H1 (cell line): Measurements from ENCODE around the gene PALD1. TPM values are rescaled to one million over a fixed set of nuclear protein-coding genes. Genes with fewer than 3 reads are reported as not detected.

Experiments used
- CTCF ChIA-PET: fragments of 300-600 bp; sonication (Branson Sonifier 250); formaldehyde crosslinking; loops from one replicate; lab custom pipeline; 2021; ENCODE audit not compliant: partially characterized antibody; lab: Charles Lee
- POLR2A ChIA-PET: fragments of 300-600 bp; sonication (Branson Sonifier 250); formaldehyde crosslinking; loops from one replicate; lab custom pipeline; 2021; ENCODE audit warnings: inconsistent platforms; ENCODE audit not compliant: partially characterized antibody; lab: Charles Lee
- DNase-seq, 2 experiments: peaks; one replicate each; pipeline versions ENCODE4 v3.0.0 to v3.0.0-alpha.2; 2010 to 2022; ENCODE audit warnings: low spot score in 2 of 2, low read depth in 1 of 2, mixed read lengths in 1 of 2
- FAIRE-seq: peaks from 2 replicates; lab custom pipeline; 2011; peaks lifted over from hg19 to GRCh38; lab: Jason Lieb, UNC
- H2AFZ ChIP-seq: 2 replicates; pipeline ENCODE4 v1.8.1; 2012; ENCODE audit warnings: low read length, inconsistent platforms
- H2AK5ac ChIP-seq: 2 replicates; pipeline ENCODE4 v1.6.1; 2013; ENCODE audit warnings: low read depth, low read length
- H2BK120ac ChIP-seq: replicated peaks from 2 replicates; pipeline ENCODE3; 2013; ENCODE audit warnings: low read depth, low read length, inconsistent platforms
- H2BK12ac ChIP-seq: 2 replicates; pipeline ENCODE4 v1.6.1; 2013; ENCODE audit warnings: low read depth, low read length
- H2BK15ac ChIP-seq: 2 replicates; pipeline ENCODE4 v1.6.1; 2013; ENCODE audit warnings: low read length
- H2BK20ac ChIP-seq: 2 replicates; pipeline ENCODE4 v1.6.1; 2013; ENCODE audit warnings: low read length
- H2BK5ac ChIP-seq: 2 replicates; pipeline ENCODE4 v1.6.1; 2013; ENCODE audit warnings: low read depth, low read length
- H3K14ac ChIP-seq: 2 replicates; pipeline ENCODE4 v1.6.1; 2013; ENCODE audit warnings: inconsistent platforms; ENCODE audit not compliant: insufficient read length
- H3K18ac ChIP-seq: 2 replicates; pipeline ENCODE4 v1.6.1; 2013; ENCODE audit warnings: low read length; ENCODE audit errors: extremely low read depth
- H3K23ac ChIP-seq: 2 replicates; pipeline ENCODE4 v1.6.1; 2013; ENCODE audit warnings: inconsistent platforms; ENCODE audit not compliant: insufficient read length
- H3K23me2 ChIP-seq: 2 replicates; pipeline ENCODE4 v1.6.1; 2013; ENCODE audit warnings: low read depth, low read length
- H3K27ac ChIP-seq: 2 replicates; pipeline ENCODE4 v1.6.1; 2011; ENCODE audit warnings: low read depth, low read length, inconsistent platforms
- H3K27me3 ChIP-seq, 4 experiments: replicated peaks in 1 of 4; 1 replicate in 1 of 4; 2 replicates in 3 of 4; pipeline versions ENCODE4 v1.6.1 to v1.8.1; 2011 to 2013; ENCODE audit warnings: low read length in 3 of 4, mild to moderate bottlenecking in 3 of 4, inconsistent platforms in 2 of 4, mixed read lengths in 2 of 4, moderate library complexity in 1 of 4; ENCODE audit not compliant: control insufficient read depth in 3 of 4, insufficient read depth in 3 of 4; ENCODE audit errors: extremely low read depth in 1 of 4
- H3K36me3 ChIP-seq, 4 experiments: 2 replicates each; pipeline versions ENCODE4 v1.6.1 to v1.8.1; 2011 to 2013; ENCODE audit warnings: mild to moderate bottlenecking in 4 of 4, low read length in 3 of 4, moderate library complexity in 2 of 4, control low read depth in 1 of 4, inconsistent platforms in 1 of 4; ENCODE audit not compliant: insufficient read depth in 4 of 4, control insufficient read depth in 2 of 4
- H3K4ac ChIP-seq: replicated peaks from 2 replicates; pipeline ENCODE3; 2013; ENCODE audit warnings: low read length, low read depth, mixed read lengths, inconsistent platforms; ENCODE audit not compliant: insufficient read length
- H3K4me1 ChIP-seq, 4 experiments: replicated peaks in 1 of 4; 1 replicate in 1 of 4; 2 replicates in 3 of 4; pipeline versions ENCODE4 v1.6.1 to v1.8.1; 2011 to 2013; ENCODE audit warnings: low read length in 3 of 4, inconsistent platforms in 2 of 4, mixed read lengths in 1 of 4; ENCODE audit not compliant: insufficient read depth in 4 of 4, control insufficient read depth in 3 of 4
- H3K4me2 ChIP-seq, 2 experiments: 2 replicates each; pipeline versions ENCODE4 v1.6.1 to v1.8.1; 2011 to 2013; ENCODE audit warnings: low read depth in 2 of 2, low read length in 2 of 2, control low read depth in 1 of 2, inconsistent platforms in 1 of 2, mild to moderate bottlenecking in 1 of 2; ENCODE audit not compliant: insufficient read depth in 1 of 2
- H3K4me3 ChIP-seq, 4 experiments: fragments of 200-600, 300-600 bp in 1 of 4; sonication (generic), shearing (Covaris generic), sonication (Bioruptor Twin) in 1 of 4; 2 replicates each; pipeline versions ENCODE4 v1.5.1 to v1.8.1; 2011 to 2016; ENCODE audit warnings: low read length in 4 of 4, low read depth in 3 of 4, control low read depth in 2 of 4, inconsistent platforms in 2 of 4, mild to moderate bottlenecking in 2 of 4, mixed read lengths in 1 of 4, moderate library complexity in 1 of 4; ENCODE audit not compliant: insufficient read depth in 2 of 4; ENCODE audit errors: extremely low read depth in 1 of 4
- H3K56ac ChIP-seq: replicated peaks from 2 replicates; pipeline ENCODE3; 2013; ENCODE audit warnings: low read depth, mild to moderate bottlenecking, mixed read lengths, low read length, inconsistent platforms; ENCODE audit not compliant: insufficient read length
- H3K79me1 ChIP-seq: 2 replicates; pipeline ENCODE4 v1.6.1; 2013; ENCODE audit warnings: low read depth, low read length, control low read depth
- H3K79me2 ChIP-seq, 2 experiments: 2 replicates each; pipeline versions ENCODE4 v1.6.1 to v1.8.1; 2012 to 2013; ENCODE audit warnings: low read length in 2 of 2, mild to moderate bottlenecking in 2 of 2, inconsistent platforms in 1 of 2; ENCODE audit not compliant: insufficient read depth in 2 of 2, control insufficient read depth in 1 of 2
- H3K9ac ChIP-seq, 4 experiments: replicated peaks in 1 of 4; 1 replicate in 1 of 4; 2 replicates in 3 of 4; pipeline versions ENCODE4 v1.6.1 to v1.8.1; 2011 to 2013; ENCODE audit warnings: low read depth in 3 of 4, low read length in 3 of 4, control low read depth in 2 of 4, mild to moderate bottlenecking in 2 of 4, moderate library complexity in 2 of 4, inconsistent platforms in 1 of 4; ENCODE audit errors: extremely low read depth in 1 of 4
- H3K9me3 ChIP-seq, 2 experiments: 2 replicates each; pipeline versions ENCODE4 v1.6.1 to v1.8.1; 2012 to 2013; ENCODE audit warnings: mild to moderate bottlenecking in 2 of 2, moderate library complexity in 2 of 2, control low read depth in 1 of 2, inconsistent platforms in 1 of 2, low read depth in 1 of 2, low read length in 1 of 2, mixed read lengths in 1 of 2; ENCODE audit not compliant: insufficient read depth in 2 of 2
- H4K20me1 ChIP-seq, 2 experiments: replicated peaks in 1 of 2; 2 replicates each; pipeline versions ENCODE3 to v1.8.1; 2011 to 2013; ENCODE audit warnings: inconsistent platforms in 2 of 2, low read length in 2 of 2, mild to moderate bottlenecking in 1 of 2; ENCODE audit not compliant: insufficient read depth in 2 of 2, control insufficient read depth in 1 of 2
- H4K5ac ChIP-seq: 2 replicates; pipeline ENCODE4 v1.6.1; 2013; ENCODE audit warnings: low read length, low read depth, mixed read lengths, inconsistent platforms; ENCODE audit not compliant: insufficient read length
- H4K8ac ChIP-seq: 2 replicates; pipeline ENCODE4 v1.8.0; 2013; ENCODE audit warnings: mild to moderate bottlenecking, moderate library complexity, low read length, inconsistent platforms; ENCODE audit not compliant: insufficient read depth; ENCODE audit errors: extremely low read depth
- H4K91ac ChIP-seq: replicated peaks from 2 replicates; pipeline ENCODE3; 2013; ENCODE audit warnings: low read length, mixed read lengths, inconsistent platforms; ENCODE audit not compliant: insufficient read length
- BCL11A ChIP-seq, 2 experiments: IDR thresholded peaks; one replicate each; pipeline ENCODE4 v1.6.1; 2011; ENCODE audit warnings: low read depth in 2 of 2, low read length in 2 of 2, mild to moderate bottlenecking in 2 of 2
- RXRA ChIP-seq: IDR thresholded peaks from 2 replicates; pipeline ENCODE4 v1.6.1; 2011; ENCODE audit warnings: low read depth, mild to moderate bottlenecking, low read length, moderate library complexity; ENCODE audit not compliant: insufficient read depth
- whole genome bisulfite sequencing, 2 experiments: shearing (Covaris generic) in 1 of 2; methylation state at CpG; one replicate each; pipeline versions ENCODE4 v1.1.6 to v1.1.7; 2013 to 2015; ENCODE audit warnings: low lambda C conversion rate in 2 of 2, mixed read lengths in 2 of 2, inconsistent platforms in 1 of 2, low coverage in 1 of 2, missing lambda C conversion rate in 1 of 2; ENCODE audit not compliant: insufficient replicate concordance in 2 of 2, insufficient coverage in 1 of 2, insufficient read length in 1 of 2; ENCODE audit errors: extremely low coverage in 1 of 2, missing lambda C conversion rate in 1 of 2; 5-methylcytosine and 5-hydroxymethylcytosine counted together
- polyA plus RNA-seq, 7 experiments: library from polyadenylated mRNA; depleted of rRNA in 3 of 7; stranded (reverse) in 5 of 7; unstranded in 2 of 7; fragments of >200 nt in 5 of 7; fragments of 200-250 nt in 2 of 7; gene quantifications; 1 replicate in 5 of 7; 2 replicates in 1 of 7; 4 replicates in 1 of 7; pipeline versions ENCODE4 v1.2.1 to v1.2.3, GENCODE V29; 2011 to 2013; ENCODE audit warnings: missing spikeins in 2 of 7, mixed read lengths in 2 of 7
- total RNA-seq: library from RNA; stranded (reverse); fragmentation: NEBNext Ultra II Directional; extraction: Animal tissue kit (Norgen Biotek cat#: 25700); gene quantifications from 2 replicates; pipeline ENCODE4 v1.2.1, GENCODE V29; 2021

PALD1 gene
- total and polyA plus RNA-seq, 2 of the 8 experiments (the other 6 are each of a cell fraction or from before 2014, with no cell fraction given), result 13.3 to 32.8 TPM

DNA sequence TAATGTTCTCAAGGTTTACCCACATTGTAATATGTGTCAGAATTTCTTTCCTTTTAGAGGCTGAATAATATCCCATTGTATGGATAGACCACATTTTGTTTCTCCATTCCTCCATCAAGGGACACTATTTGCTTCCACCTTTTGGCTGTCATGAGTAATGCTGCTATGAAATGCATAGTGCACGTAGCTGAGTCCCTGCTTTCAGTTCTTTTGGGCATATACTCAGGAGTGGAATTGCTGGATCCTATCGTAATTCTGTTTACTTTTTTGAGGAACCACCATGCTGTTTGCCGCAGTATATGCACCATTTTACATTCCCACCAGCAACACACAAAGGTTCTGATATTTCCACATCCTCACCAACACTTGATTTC lies 64.0 kb downstream of the PALD1 start:
- Histone ChIP-seq H2AFZ (no peak overlapping the region), H3K79me1 (no peaks in the 10 kb centered on the region), H3K9me3 (no peaks in the 10 kb centered on the region), H3K79me2 (no peaks in the 10 kb centered on the region), H2BK5ac (no peak overlapping the region), H4K5ac (no peak overlapping the region), H3K14ac (no peak overlapping the region), H3K27me3 (no peaks in the 10 kb centered on the region), H2AK5ac (no peak overlapping the region), H4K91ac (no peak overlapping the region), H2BK20ac (no peak overlapping the region), H3K23me2 (peaks cover 6% of the 10 kb centered on the region; the same call in 1 of the 2 replicates), H4K8ac (no peak overlapping the region), H3K36me3 (peaks cover 0 to 2% (median 0%) of the 10 kb centered on the region in 4 experiments; a peak in 2 of 8 replicates), H3K23ac (no peak overlapping the region), H2BK120ac (no peak overlapping the region), H3K4me1 (peaks cover 0 to 4% (median 1%) of the 10 kb centered on the region in 4 experiments; a peak in 2 of 7 replicates), H3K4ac (no peak overlapping the region), H3K9ac (no peak overlapping the region), H3K27ac (no peak overlapping the region), H2BK15ac (no peak overlapping the region), H3K4me3 (no peak overlapping the region), H4K20me1 (peaks cover 3 to 6% of the 10 kb centered on the region in 2 experiments), H3K18ac (no peak overlapping the region), H3K4me2 (no peak overlapping the region), H3K56ac (no peak overlapping the region), H2BK12ac (no peak overlapping the region)
- TF ChIP-seq RXRA, result no peak
- no peak for TF ChIP-seq BCL11A (IDR thresholded peaks at IDR 0.05; ENCODE audit: low read depth in 2 of 2, low read length in 2 of 2)
- WGBS, 2 experiments, result 91% methylated on average over 3 of the region's 3 CpGs; no CpG with 5 or more reads in 1 of the 2 experiments
- ChIA-PET POLR2A (no interaction called here), CTCF (interaction anchor here (0.6 to 26.8 kb wide), 5 partner anchors 17 to 212 kb away, joined by 3 to 908 read pairs (median 3); partner anchors contain the start of gene PALD1)
- DNase-seq (no peak), FAIRE-seq (no peak)
